NK-92 treated with Interleukin-12 subunit alpha and Interleukin-12 subunit beta, amount 100 ng/mL, for 24 hours (cell line): ENCODE results near the gene PTPRC.

Experiments
- DNase-seq: peaks from one replicate; lab custom pipeline; 2025; lab: John Stamatoyannopoulos, UW

Gene PTPRC

DNA sequence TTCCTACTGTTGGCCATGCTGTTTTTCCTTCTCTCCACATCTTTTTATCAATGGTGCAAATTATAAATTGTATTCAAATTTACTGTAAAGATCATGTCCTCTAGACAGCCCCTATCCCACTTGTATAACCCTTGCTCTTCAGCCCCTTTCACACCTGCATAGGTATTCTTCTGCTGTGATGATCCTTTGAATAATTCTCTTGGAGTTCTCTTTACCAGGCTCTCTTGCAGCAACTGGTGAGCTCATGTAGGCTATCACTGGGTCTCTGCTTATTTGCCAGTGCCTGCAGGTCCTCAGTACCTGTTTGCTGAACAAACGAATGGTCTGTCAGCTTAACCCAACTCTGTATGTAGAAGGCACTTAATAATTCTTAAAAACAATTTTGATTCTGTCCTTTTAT is 8.2 kb downstream of the PTPRC start:
- no peak for DNase-seq

DNA sequence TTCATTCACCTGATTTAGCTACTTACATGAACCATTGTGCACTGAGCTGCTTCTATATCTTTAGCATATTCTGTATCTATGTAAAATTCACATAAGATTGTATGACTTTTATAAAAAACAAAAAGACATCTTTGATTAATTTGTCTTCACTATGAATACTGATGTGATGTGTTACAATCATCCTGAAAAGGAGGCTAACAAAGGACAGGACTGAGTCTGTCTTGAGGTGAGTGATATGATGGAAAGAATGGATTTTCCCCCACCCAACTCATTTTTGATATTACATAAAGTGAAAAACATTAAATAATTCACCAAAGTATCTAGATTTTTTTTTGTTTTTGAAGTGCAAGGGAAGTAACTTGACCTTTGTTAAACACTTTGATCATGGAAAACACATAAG is 9.8 kb downstream of the PTPRC start:
- DNase-seq: no peak

DNA sequence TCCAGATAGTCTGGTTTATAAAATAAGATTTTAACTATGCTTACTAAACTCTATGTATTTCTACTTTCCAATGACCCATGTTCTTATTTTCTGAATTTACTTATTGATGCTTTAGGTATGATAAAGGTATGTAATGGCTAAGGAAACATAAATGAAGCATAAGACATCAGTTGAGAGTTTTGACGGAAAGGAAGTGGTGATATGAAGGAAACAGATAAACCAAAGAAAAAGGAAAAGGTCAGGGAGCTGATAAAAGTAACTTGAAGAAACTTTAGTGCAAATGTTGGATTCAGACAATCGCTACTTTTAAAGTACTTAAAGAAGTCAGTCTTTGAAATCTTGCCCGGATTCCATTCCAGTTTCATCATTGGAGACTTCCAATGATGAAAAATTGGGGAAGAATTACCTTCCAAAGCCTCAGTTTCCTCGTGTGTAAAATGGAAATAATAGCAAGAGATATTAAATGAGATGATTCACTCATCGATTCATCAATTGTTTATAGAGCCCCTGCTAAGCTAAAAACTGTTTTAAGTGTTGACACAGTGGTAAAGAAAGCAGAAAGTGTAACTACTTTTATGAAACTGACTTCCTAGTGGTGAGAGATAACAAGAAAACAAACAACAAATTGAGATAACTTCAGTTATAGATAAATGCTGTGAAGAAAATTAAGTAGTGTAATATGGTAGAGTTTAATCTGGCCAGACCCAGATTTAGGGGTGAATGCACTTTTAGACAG is 10.6 kb downstream of the PTPRC start:
- DNase-seq: no peak

DNA sequence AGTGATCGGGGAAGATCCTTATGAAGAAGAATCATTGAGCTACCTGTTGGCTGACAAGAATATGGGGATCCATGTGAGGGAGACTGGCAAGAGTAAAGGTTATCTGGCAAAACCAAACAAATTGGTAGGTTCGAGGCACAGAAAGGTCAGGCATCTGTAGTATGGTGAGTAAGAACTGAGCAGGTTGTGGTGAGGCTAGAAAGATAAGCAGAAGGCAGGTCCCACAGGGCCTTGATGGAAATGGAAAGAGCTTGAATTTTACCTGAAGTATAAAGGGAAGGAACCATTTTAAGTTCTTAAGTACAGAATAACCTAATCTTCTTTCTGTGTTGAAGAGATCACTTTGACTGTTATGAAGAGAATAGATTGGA is 11.1 kb downstream of the PTPRC start:
- DNase-seq: no peak

DNA sequence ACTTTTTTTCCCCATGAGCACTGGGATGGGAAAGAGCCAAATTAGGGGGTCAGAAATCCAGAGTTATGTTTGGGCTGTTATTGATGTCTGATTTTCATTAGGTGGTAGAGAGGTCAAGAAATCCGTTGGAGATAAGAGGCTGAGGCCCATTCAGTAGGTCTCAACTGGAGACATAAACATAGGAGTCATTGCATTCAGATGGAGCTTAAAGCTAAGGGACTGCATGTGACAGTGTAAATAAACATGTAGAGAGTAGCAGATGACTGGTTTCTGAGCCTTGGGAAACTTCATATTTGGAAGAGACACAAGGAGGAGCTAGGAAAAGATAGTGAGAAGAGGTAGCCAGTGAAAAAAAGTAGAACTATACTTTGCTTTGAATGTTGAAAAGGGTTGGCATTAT is 11.7 kb downstream of the PTPRC start:
- no peak for DNase-seq

DNA sequence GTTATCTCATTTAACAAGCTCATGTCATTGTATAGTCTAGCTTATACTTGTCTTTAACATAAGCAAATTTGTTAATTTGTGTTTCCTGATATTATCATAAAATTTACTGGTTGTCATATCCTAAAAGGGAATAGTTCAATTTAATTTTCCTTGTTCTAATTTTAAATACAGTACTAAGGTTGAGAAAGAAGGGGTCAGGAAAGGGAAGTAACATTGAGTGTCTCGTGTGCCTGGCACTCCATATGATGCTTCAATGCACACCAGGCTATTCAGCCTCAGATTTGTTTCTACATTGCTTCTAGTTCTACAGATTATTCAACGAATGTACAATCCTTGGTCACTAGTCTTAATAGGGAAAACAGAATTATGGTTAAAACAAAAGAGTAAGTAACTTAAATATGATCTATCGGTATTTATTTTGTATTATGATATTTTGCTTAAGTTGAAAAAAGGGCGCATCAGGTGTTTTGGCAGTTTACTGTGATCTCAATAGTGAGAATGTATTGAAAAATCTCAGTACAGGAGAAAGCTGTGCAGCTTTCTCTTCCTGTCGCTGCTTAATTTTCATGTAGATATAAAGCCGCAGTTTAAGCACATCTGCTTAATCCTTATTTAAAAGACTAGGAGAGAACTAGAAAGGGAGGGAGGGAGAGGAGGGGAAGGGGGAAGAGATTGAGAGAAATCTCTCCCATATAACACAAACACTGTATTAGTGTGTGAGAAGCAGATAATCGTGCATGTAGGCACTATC is 13.0 kb downstream of the PTPRC start:
- no peak for DNase-seq

DNA sequence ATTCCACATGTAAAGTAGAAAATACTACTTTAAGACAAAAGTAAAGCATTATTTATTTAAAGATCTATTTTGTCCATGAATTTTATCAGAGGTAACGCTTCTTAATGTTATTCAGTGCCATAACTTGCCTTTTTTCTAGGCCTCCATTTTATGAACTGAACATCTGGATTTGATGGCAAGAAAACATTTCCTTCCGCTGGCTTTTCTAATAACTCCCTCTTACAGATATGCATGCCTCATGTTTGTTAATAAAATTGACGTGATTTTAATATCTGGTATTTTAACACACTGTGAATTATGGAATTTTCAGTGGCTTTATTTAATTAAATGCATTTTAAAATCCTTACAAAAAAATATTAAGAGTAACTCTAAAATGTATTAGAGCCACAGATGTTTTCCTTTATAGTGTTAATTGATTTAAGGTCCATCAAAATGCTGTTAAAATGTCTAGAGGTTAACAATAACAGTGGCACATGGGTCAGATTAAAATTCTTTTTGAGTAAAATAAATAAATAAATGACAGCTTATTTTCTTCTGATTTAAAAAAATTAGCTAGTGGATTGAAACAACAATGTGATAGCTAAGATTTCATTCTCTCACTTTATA is 15.1 kb downstream of the PTPRC start:
- DNase-seq: no peak

DNA sequence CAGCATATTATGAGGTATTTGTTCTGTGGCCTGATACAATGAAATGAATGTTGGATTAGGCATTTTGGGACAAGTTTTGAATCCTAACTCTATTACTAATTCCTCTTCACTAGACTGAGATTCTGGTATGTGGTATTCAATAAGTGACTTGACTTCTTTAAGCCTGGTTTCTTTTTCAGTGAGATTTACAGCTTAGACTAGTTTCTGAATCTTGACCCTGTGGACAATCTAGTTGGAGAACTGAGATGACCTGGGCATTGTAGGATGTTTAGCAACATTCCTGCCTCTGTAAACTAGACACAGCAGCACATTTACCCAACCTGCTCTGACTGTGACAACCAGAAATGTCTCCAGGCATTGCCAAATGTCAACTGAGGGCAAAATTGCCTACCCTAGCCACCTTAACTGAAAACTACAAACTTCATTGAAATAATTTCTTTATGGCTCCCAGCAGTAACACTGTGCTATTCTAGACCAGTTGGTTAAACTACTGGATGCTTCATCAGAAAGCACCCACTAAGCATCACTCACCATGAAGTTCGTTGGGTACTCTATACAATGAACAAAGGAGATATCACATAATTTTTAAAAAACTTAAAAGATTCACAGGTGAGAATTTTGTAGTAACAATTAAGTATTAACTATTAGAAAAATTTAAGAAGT is 16.8 kb downstream of the PTPRC start:
- DNase-seq: no peak

DNA sequence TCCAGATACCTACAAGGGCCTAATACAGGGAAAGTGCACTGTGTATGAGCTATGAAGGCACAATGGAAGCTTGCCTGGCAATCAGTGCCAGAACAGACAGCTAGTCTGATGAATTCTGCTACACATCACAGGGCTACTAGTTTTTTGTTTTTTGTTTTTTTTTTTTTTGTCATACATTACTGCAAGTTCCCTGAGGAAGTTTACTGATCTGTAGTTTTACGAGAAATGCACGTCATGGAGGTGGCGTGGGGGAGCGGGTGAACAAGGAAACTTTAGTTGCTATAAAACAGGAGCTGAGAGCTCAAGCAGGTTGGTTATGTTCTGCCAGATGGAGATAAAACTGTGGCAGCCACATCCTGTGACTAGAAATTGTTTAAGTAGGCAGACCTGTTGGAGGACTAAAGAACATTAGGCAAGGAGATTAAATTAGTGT is 17.7 kb downstream of the PTPRC start:
- DNase-seq: peak; percentile 38

DNA sequence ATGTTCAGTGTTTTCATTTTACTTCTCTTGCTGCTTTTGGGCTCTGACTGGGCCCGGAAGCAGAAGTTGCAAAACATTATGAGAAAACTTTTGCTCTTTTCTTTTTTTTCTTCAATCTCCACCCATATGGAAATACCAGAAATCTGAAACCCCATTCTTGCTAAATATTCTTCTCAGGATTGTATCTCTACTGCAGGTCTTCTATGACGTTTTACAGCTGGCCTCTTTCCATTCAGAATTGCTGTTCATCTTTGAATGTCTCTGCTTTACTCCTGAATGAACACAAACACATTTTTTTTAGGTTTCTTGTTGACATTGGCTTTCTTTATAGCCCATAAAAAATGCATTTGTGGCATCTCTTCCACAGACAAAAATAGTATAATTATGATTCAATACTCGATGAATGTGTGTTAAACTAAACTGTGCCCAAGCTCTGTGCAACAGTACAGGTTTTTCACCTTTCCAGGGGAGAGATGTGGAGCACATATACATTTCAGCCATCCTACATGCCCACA is 18.8 kb downstream of the PTPRC start:
- no peak for DNase-seq

DNA sequence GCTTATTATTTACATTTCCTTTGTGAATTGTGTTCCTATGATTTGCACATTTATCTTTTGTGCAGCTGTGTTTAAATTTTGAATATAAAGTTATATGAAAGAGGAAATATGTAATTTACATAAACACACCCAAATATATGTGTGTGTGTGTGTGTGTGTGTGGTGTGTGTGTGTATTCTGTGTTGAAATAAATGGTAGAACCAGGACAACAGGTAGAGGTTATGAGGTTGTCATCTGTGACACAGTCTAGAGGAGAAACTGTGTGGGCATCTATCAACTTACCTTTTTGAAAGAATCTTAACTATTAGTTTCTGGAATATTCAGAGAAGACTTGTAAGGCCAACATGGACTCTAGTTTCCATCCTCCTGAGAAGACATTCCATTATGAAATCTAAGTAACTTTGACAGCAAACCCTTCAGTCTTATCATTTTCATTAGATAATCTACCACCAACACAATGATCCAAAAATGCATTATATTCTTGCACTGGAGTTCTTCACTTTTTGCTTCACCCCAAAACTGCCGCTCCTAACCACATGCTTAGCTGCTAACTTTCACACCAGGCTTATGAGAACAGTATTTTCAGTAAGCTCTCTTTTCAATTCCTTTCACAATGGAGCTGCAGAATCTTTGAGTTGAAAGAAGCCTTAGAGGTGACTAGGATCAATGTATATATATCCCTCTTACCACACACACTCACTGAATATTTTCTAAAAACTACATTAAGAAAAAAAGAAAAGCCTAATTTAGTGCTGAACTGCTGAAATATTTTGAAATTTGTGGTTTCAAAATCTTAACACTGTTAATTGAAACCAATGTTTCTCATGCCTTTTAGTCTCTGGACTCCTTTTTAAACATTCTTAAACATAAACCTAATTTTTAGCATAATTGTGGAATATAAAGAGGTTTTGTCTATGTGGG is 21.8 kb downstream of the PTPRC start:
- DNase-seq: peak; percentile 27

DNA sequence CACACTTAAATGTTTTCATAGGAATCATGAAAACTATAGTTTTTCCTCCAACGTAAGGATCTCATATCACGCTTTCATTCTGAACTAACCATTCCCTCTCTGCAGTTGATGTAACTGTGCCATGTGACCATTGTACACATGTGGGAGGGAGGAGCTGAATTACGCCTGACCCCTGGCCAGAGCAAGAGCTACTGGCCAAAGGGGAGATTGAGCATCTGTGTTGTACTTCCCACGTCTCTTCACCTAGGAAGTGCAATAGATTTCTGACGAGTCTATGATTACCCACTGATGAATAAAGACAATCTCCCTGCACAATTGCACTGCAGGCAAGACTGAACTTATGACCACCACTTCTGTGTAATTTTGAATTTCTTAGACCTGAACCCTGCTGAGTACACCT is 24.0 kb downstream of the PTPRC start:
- DNase-seq: no peak

DNA sequence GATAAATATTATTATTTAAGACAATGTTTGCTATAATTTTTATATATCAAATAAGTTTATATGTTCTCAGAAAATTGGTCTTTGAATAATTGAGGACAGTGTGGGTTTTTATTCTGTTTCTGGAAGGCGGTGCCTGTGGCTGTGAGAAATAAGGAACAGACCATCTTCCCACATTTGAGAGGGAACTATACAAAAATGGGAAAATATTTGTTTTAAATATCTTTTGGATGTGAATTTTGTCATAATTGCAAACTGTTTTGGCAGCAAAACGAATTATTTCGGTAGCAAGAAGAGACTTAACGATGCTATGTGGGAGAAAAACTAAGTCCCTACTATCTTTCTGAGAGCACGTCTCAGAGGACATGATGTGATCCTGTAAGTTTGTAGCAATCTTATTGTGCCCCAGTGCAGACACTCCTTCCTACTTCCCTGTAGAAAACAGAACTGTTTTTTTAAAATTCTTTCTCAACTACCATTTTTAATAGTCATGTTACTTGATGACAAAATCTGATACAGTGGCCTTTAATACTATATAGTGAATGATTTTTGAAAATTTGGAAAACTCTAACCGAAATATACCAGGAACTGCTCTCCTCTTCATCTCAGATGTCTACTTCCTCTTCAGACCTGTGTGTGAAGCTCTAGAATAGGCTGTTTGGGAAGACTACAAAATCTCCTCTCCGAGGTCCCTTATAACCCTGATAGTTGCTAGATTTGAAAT is 25.4 kb downstream of the PTPRC start:
- no peak for DNase-seq

DNA sequence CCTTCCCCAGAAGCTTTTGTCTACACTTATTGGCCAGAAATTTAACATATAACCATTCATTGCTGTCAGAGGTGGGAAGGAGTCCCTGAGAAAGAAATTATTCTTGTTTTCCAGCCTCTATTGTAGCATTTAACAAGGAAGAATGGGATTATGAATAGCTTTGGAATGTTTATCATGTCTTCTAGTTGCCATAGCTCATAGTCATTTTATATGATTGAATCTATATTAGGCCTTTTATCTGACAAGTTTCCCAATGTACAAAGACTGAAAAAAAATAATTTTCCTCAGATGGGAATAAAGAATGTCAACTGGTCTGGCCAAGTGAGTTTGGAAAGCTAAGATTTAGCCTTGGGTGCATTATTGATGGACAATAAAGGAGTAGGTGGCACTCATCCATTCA is 28.3 kb downstream of the PTPRC start:
- no peak for DNase-seq

DNA sequence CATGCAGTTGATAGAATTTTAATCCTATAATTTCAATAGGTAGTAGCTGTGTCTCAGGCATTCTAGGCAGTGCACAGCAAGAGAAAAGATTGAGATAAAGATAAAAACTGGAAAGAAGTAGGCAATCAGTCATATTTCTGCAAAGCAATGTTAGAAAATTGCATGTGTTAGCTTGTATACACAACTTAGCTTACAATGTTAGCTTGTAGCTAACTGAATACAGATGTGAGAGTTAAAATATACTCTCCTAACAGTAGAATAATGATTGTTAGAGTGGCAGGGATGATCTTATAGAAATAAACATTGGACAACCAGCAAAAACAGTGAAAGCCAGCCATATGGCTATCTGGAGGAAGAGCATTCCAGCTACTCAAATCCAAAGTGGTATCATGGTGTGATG is 29.0 kb downstream of the PTPRC start:
- DNase-seq: no peak

DNA sequence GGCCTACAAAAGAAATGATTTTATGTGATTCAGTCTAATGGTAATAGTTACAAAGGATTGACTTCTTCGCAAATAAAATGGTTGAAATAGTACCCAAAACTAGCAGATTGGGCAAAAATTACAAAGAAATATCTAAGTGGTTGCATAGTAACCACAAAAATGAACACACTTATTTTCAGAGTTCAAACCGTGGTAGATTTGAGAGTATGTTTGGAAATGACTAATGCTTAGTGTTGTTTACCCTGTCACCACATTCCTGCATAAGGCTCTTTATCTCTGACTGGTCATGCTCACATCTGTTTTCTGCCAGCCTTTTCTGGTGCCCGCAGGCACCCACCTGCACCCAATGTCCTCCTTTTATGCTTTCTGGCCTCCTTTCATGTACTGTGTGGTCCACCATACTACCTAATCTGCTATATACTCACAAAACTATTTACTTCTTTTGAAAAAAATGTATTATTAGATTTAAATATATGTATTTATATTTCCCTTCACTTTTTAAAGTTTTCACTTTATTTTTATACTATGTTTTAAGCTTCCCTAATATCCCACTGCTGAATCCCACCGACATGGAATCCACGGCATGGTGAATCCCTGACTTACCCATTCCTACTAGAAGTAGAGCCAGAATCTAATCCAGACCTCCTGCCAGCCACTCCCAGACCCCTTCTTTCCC is 30.3 kb downstream of the PTPRC start:
- DNase-seq: peak; percentile 41

DNA sequence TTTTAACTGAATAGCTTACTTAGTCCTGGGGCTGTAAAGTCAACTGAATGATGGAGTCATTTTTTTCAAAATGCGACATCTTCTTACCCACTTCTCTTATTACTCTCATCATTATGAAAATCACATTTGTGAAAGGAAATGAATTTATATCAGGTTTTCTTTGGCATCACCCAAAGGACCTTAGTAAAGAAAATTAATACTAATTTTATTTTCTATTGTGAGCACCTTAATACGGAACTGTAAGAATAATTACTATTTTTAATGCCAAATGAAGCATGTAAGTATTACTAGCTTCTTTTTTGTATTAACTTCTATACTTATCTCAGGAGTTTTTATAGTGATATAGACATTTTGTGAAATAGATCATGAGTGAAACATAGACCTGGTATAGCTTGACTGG is 30.9 kb downstream of the PTPRC start:
- no peak for DNase-seq

DNA sequence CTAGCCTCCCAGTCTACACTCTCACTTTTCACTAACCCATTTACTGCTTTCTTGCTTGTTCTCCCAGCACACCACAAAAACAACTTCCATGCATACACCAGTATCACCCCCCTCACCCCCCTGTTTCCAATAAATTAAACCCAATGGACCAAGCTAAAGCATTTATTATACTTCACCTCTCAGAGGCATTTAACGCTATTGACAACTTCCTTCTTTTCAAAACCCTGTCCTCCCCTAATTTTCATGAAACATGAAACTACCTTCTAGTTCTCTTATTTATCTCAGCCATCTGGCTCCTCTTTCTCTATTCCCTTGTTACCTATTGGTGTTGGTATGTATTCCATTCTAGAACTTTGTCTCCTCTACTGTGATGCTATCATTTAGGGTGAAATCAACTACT is 32.3 kb downstream of the PTPRC start:
- no peak for DNase-seq

DNA sequence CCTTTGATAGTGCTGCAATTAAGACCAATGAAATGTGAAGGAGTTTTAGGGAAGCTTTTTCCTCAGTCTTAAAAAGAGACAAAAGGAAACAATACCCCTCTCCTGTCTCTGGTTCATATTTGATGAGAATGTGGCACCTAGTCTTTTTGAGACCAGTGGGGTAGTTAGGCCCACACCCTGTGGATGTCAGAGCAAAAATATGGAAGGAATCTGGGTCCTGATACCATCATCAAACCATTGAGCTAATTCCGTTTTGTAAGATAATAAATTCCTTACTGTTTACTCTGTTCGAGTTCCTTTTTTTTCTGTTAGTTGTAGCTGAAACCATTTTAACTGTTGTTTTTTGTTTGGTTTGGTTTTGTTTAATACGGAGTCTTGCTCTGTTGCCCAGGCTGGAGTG is 33.3 kb downstream of the PTPRC start:
- no peak for DNase-seq

DNA sequence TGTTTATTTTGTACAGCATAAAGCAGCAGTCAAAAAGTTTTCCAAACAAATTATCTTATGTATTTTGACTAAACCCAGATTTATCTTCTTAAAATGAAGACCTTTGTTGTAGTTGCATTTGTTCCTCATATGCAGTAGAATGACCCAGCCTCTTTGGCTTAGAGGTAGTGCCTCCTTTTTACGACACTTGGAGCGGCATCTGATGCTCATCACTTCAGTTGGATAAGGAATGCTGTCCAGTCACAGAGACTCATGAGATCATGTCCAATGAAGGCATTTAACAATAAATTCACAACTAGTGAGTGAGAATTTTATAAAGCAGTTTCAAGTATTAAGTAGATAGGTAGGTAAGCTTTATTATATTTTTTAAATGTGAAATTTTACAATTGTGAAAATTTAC is 35.2 kb downstream of the PTPRC start:
- no peak for DNase-seq
